HG03064 (cell line): ENCODE data around the gene ZNF438.
A peak's percentile ranks its signal among the peaks of the same experiment; 100 is the strongest.
"Not testable (repeated sequence)": the region's sequence is repeated elsewhere in the genome, so short reads cannot be mapped to it uniquely, and the experiment has no call there.

Source experiments
- ATAC-seq: cut with Tn5 transposase; IDR thresholded peaks from one replicate; pipeline ENCODE4 v1.9.1; 2021; ENCODE audit warnings: low read depth; ENCODE audit not compliant: unreplicated experiment

The ZNF438 gene

DNA sequence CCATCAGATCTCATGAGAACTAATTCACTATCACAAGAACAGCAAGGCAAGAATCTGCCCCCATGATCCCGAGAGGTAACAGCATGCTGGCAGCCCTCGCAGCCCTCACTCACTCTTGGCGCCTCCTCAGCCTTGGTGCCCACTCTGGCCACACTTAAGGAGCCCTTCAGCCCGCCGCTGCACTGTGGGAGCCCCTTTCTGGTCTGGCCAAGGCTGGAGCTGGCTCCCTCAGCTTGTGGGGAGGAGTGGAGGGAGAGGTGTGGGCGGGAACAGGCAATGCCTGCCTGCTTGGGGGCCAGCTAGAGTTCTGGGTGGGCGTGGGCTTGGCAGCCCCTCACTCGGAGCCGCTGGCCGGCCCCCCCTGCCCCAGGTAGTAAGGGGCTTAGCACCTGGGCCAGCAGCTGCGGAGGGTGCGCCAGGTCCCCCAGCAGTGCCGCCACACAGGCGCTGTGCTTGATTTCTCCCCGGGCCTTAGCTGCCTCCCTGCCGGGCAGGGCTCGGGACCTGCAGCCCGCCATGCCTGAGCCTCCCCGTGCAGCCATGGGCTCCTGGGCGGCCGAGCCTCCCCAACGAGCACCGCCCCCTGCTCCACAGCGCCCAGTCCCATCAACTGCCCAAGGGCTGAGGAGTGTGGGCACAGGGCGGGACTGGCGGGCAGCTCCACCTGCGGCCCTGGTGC, 24.0 kb upstream of the ZNF438 start:
- no peak for ATAC-seq

- ATAC-seq, result no peak
Observed at GRCh38 chr10:31051703-31052102, 20.0 kb upstream of the ZNF438 start.

GRCh38 chr10:31042670-31043069, 11.0 kb upstream of the ZNF438 start:
- ATAC-seq, result no peak

DNA sequence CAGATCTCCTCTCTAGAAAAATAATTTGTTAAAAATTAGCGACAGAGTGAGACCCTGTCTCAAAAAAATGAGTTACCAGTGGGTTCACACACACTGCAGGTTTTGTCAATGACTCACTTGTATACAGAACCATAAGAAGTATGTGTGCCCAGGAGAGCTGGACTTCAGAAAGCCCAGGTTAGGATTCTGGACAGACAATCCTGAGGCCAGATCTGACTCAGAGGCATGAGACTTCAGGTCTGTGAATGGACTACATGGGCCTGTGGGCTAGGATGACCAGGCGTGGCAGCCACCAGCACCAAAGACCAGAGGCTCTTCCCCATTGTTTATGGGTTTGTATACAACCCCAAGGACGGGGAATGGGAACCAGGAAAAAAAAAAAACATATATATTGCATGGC, 9.3 kb upstream of the ZNF438 start:
- no peak for ATAC-seq

GRCh38 chr10:31039006-31039405, 7.3 kb upstream of the ZNF438 start:
- ATAC-seq, result not testable (repeated sequence)

DNA sequence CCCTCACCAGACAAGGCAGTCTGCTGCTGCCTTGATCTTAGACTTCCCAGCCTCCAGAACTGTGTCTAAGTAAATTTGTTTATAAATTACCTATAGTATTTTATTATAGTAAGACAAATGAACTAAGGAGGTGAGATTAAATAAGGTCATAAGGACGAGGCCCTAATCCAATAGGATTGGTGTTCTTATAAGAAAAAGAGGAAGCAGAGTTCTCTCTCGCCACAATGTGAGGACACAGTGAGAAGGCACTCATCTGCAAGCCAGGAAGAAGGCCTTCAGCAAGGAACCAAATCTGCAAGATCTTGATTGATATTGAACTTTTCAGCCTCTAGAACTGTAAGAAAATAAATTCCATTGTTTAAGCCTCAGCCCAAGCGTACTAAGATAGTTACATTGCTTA, 6.1 kb upstream of the ZNF438 start:
- ATAC-seq, result no peak

DNA sequence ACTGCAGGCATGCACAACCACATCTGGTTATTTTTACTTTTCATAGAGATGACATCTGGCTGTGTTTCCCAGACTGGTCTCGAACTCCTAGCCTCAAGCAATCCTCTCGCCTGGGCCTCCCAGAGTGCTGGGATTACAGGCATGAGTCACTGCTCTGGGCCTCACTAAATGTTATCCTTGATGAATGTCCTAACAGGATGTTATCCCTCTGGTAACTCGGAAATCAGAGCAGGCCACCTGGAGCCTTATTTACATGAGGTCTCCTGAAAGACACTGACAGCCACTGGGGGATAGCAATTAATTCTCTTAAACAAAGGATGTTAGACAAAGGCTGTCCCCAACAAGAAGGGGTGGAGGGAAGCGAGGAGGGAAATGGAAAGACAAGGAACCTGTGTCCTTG, 4.5 kb upstream of the ZNF438 start:
- no peak for ATAC-seq

GRCh38 chr10:31035266-31035798, 3.7 kb upstream of the ZNF438 start:
- no peak for ATAC-seq

GRCh38 chr10:31034098-31034909, 2.6 kb upstream of the ZNF438 start:
- no peak for ATAC-seq

GRCh38 chr10:31033147-31033546, 1.5 kb upstream of the ZNF438 start:
- ATAC-seq, result no peak

GRCh38 chr10:31032258-31033132, 830 bp upstream of the ZNF438 start:
- ATAC-seq, result peak; percentile 78

DNA sequence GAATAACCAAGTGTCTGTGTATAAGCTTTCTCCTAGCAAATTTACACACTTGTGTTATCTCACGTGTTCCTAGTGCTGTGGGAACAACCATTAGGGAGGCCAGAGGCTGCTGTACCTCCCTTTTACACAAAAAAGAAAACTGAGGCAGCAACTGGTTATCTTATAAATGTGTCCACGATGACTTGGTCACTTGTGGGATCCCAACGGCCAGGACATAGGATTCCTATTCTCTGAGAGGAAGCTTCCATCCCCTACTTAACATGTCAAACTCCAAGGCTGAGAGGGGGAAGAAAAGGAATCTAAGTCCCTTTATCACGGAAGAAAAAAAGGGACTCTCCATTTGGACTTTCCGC, 484 bp downstream of the ZNF438 start:
- no peak for ATAC-seq

DNA sequence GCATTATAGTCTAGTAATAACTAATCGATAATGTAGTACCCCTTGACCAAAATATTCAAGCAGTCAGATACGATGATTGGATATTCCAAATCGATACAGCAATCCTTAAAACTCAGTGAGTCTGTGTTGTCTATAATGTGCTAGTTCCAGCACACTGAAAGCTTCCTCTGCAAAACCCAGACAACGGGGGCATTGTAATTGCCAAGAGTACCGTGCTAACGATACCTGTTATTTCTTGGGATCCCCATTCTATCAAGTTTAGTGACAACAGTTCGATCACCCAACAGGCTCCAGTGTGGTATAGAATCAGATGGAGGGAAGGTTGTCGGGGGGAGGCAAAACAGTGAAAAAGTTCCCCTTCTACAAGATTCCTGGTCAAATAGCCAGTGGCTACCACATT, 865 bp downstream of the ZNF438 start:
- no peak for ATAC-seq

GRCh38 chr10:31030260-31030659, 1.4 kb downstream of the ZNF438 start:
- ATAC-seq, result no peak

DNA sequence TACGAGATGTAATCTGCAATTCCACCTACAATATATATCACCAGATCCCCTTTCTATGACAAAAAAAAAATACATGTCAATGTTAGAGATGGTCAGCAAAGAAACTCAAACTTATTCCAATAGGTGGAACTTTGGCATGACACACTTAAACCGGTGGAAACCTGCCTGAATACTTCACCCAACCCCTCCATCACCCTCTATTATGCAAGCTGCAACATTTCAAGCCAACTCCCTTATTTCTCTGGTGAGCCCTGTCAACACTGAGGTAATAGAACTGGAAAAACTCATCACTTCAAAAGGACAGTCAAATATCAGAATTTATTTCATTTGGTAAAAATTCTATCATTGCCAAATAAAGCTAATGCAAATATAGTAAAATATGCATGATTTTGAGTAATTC, 3.6 kb downstream of the ZNF438 start:
- ATAC-seq, result no peak

DNA sequence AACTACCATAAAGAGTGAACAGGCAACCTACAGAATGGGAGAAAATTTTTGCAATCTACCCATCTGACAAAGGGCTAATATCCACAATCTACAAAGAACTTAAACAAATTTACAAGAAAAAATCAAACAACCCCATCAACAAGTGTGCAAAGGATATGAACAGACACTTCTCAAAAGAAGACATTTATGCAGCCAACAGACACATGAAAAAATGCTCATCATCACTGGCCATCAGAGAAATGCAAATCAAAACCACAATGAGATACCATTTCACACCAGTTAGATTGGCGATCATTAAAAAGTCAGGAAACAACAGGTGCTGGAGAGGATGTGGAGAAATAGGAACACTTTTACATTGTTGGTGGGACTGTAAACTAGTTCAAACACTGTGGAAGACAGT, 5.4 kb downstream of the ZNF438 start:
- ATAC-seq, result not testable (repeated sequence)

- ATAC-seq, result no peak
Observed at GRCh38 chr10:31025142-31025541, 6.5 kb downstream of the ZNF438 start.

- ATAC-seq, result no peak
Observed at GRCh38 chr10:31023558-31023957, 8.1 kb downstream of the ZNF438 start.

- ATAC-seq, result no peak
Observed at GRCh38 chr10:31020209-31020608, 11.5 kb downstream of the ZNF438 start.

DNA sequence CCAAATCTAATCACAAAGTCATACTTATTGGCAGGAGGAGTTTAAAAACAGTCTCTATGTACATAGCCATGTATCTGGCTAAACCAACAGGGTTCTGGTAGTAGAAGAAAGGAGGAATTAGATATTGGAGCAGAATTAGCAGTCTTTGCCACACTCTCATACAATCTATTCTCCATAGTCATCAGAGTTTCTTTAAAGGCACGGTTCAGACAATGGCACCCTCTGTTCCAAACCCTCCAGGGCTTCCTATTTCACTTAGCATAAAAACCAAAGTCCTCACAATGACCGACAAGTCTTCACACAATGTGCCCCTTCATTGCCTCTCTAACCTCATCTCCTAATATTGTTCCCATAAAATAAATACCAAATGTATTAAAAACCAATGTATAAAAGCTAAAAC, 12.7 kb downstream of the ZNF438 start:
- no peak for ATAC-seq

DNA sequence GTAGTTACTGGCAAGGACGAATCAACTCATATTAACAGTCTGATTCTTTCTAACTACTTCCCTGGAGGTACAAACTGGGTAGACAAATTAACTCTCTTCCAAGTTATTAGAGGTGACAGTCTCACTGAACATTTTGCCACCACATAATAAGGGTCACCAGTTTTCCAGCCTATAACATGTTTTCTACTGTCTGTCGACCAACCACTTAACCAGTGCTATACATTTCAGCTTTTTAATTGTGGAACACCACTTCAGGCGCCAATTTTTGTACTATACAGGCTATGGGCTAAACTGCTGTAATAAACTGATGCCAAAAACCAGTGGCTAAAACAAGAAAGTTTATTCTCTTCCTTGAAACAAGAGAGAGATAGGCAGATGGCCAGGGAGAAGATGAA, 13.3 kb downstream of the ZNF438 start:
- ATAC-seq, result no peak
